ENCODE measurements around the gene DENND5A. TPM values are rescaled to one million over a fixed set of nuclear protein-coding genes. Genes with fewer than 3 reads are reported as not detected.
A peak's percentile ranks its signal among the peaks of the same experiment; 100 is the strongest.

DENND5A gene
- total RNA-seq, 1 experiment from 2014 or later: 37.7 TPM

DNA sequence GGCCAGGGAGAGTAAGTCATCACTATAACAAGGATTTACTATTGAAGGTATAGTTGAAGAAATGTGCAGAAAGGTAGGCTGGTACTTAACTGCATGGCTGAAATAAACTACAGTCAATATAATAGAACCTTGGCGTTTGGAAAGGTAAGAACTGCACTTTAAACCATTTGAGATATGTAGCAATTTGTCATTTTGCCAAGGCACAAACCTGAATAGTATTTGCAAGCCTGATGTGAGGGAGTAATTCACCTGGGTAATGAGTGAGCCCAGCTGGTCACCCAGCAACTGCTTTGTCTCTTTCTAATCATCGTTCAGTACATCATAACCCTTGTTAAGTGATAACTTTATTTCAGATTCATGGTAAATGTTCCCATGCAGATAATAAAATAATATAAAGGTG, 111.5 kb downstream of the DENND5A start:
- DNase-seq: no peak

DNA sequence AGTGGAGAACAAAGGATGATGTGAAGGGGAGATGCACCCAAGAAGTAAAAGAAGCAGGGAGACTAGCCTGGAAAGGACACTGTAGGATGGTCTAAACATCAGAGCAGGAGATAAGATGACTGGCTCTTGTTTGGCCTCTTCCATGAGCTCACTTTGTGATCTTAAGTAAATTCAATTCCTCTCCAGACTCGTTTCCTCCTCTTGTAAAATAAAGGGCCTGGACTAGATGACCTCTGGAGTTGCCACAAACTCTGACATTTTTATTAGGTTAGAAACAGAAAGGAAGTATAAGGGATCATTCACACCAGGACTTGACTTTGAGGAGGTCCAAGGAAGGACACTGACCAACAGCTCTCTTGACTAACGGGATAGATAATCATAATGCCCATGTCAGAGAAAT, 113.5 kb downstream of the DENND5A start:
- H3K9ac ChIP-seq (ENCODE audit: low read length): no peak overlapping the region
- H2AFZ ChIP-seq (ENCODE audit: low read length): no peak overlapping the region
- H3K9me2 ChIP-seq (replicated peaks; ENCODE audit: low read length): no peaks in the 10 kb centered on the region
- intact Hi-C loops (cut with micrococcal nuclease): no loop called here
- ATAC-seq (peak; percentile 49; the same call in 1 of the 2 replicates), DNase-seq (no peak)
- TF ChIP-seq EZH2 (IDR thresholded peaks at IDR 0.05; ENCODE audit: low read length, unreplicated experiment) (no peak), EZH2phosphoT487 (IDR thresholded peaks at IDR 0.05; ENCODE audit: borderline replicate concordance, low read length) (no peak)
- TF ChIP-seq, protein P1, sequence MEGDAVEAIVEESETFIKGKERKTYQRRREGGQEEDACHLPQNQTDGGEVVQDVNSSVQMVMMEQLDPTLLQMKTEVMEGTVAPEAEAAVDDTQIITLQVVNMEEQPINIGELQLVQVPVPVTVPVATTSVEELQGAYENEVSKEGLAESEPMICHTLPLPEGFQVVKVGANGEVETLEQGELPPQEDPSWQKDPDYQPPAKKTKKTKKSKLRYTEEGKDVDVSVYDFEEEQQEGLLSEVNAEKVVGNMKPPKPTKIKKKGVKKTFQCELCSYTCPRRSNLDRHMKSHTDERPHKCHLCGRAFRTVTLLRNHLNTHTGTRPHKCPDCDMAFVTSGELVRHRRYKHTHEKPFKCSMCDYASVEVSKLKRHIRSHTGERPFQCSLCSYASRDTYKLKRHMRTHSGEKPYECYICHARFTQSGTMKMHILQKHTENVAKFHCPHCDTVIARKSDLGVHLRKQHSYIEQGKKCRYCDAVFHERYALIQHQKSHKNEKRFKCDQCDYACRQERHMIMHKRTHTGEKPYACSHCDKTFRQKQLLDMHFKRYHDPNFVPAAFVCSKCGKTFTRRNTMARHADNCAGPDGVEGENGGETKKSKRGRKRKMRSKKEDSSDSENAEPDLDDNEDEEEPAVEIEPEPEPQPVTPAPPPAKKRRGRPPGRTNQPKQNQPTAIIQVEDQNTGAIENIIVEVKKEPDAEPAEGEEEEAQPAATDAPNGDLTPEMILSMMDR (conservative IDR thresholded peaks at IDR 0.05; ENCODE audit: low read depth, low read length): no peak
- H3K36me3 ChIP-seq (ENCODE audit: low read depth, low read length): peaks cover 13% of the 10 kb centered on the region; the same call in 1 of the 2 replicates
- no peak overlapping the region for H3K4me3 ChIP-seq (ENCODE audit: low read length)
- H3K79me2 ChIP-seq (ENCODE audit: low read length): no peaks in the 10 kb centered on the region
- H3K4me1 ChIP-seq (ENCODE audit: insufficient read depth, low read length): peaks cover 15% of the 10 kb centered on the region
- no peaks in the 10 kb centered on the region for H3K9me3 ChIP-seq (ENCODE audit: low read length)
- no peak overlapping the region for H3K4me2 ChIP-seq (ENCODE audit: low read length)
- H3F3A ChIP-seq (ENCODE audit: low read length, unreplicated experiment): no peaks in the 10 kb centered on the region
- H4K20me1 ChIP-seq (ENCODE audit: low read length): no peaks in the 10 kb centered on the region
- BruUV-seq (replicated peaks): no TSS peak
- H3K27ac ChIP-seq (ENCODE audit: low read length): no peak overlapping the region
- H3K27me3 ChIP-seq (ENCODE audit: low read length): no peaks in the 10 kb centered on the region
- POLR2A ChIA-PET (ENCODE audit: unreplicated experiment): no interaction called here
- CTCF ChIA-PET: no interaction called here

More for the DNA sequence above, 111.5 kb downstream of the DENND5A start:
- Histone ChIP-seq H3K9me2 (replicated peaks; ENCODE audit: low read length) (no peaks in the 10 kb centered on the region), H3K79me2 (ENCODE audit: low read length) (no peaks in the 10 kb centered on the region), H3F3A (ENCODE audit: low read length, unreplicated experiment) (no peaks in the 10 kb centered on the region), H3K9ac (ENCODE audit: low read length) (no peak overlapping the region), H3K36me3 (ENCODE audit: low read depth, low read length) (peaks cover 12% of the 10 kb centered on the region; the same call in 1 of the 2 replicates), H4K20me1 (ENCODE audit: low read length) (0 out of 2 replicates have a peak, but pooled peaks cover 1% of the 10 kb centered on the region), H3K9me3 (ENCODE audit: low read length) (no peaks in the 10 kb centered on the region), H3K4me3 (ENCODE audit: low read length) (no peak overlapping the region), H3K4me2 (ENCODE audit: low read length) (no peak overlapping the region), H2AFZ (ENCODE audit: low read length) (no peak overlapping the region), H3K27me3 (ENCODE audit: low read length) (no peaks in the 10 kb centered on the region), H3K27ac (ENCODE audit: low read length) (no peak overlapping the region), H3K4me1 (ENCODE audit: insufficient read depth, low read length) (peaks cover 17% of the 10 kb centered on the region)
- CTCF ChIA-PET: no interaction called here
- intact Hi-C loops (cut with micrococcal nuclease): no loop called here
- TF ChIP-seq, protein P1 (conservative IDR thresholded peaks at IDR 0.05; ENCODE audit: low read depth, low read length): no peak
- TF ChIP-seq EZH2phosphoT487 (IDR thresholded peaks at IDR 0.05; ENCODE audit: borderline replicate concordance, low read length) (no peak), EZH2 (IDR thresholded peaks at IDR 0.05; ENCODE audit: low read length, unreplicated experiment) (no peak)
- POLR2A ChIA-PET (ENCODE audit: unreplicated experiment): no interaction called here
- no peak for ATAC-seq
- no TSS peak for BruUV-seq (replicated peaks)

DNA sequence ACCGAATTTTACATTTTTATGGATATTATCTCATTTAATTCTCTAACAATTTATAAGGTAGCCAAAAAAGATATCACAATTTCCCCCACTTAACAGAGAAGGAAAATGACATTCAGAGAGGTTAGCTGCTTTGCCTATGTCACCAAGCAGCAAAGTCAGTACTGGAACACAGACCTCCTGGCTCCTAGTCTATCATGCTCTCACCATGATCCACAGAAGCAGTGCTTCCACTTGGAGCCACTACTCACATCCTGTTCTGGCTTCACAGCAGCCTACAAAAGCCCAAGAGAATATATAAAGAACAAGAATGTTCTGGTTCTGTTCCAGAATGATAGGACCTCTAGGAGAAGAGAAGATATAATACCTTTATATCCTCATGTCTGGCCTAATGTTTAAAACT, 114.2 kb downstream of the DENND5A start:
- Histone ChIP-seq H3K9ac (ENCODE audit: low read length) (no peak overlapping the region), H3K9me2 (replicated peaks; ENCODE audit: low read length) (no peaks in the 10 kb centered on the region), H3F3A (ENCODE audit: low read length, unreplicated experiment) (no peaks in the 10 kb centered on the region), H3K9me3 (ENCODE audit: low read length) (no peaks in the 10 kb centered on the region), H3K27ac (ENCODE audit: low read length) (peak overlapping the region; percentile 47), H4K20me1 (ENCODE audit: low read length) (no peaks in the 10 kb centered on the region), H3K4me1 (ENCODE audit: insufficient read depth, low read length) (peaks cover 15% of the 10 kb centered on the region), H3K79me2 (ENCODE audit: low read length) (no peaks in the 10 kb centered on the region), H3K4me2 (ENCODE audit: low read length) (no peak overlapping the region), H3K36me3 (ENCODE audit: low read depth, low read length) (peaks cover 19% of the 10 kb centered on the region; the same call in 1 of the 2 replicates), H3K27me3 (ENCODE audit: low read length) (no peaks in the 10 kb centered on the region), H2AFZ (ENCODE audit: low read length) (no peak overlapping the region), H3K4me3 (ENCODE audit: low read length) (no peak overlapping the region)
- intact Hi-C loops (cut with micrococcal nuclease): no loop called here
- TF ChIP-seq, protein P1 (conservative IDR thresholded peaks at IDR 0.05; ENCODE audit: low read depth, low read length): no peak
- TF ChIP-seq EZH2 (IDR thresholded peaks at IDR 0.05; ENCODE audit: low read length, unreplicated experiment): no peak
- TF ChIP-seq EZH2phosphoT487 (IDR thresholded peaks at IDR 0.05; ENCODE audit: borderline replicate concordance, low read length): no peak
- peak; percentile 45; the same call in 1 of the 2 replicates for ATAC-seq
- ChIA-PET POLR2A (ENCODE audit: unreplicated experiment) (no interaction called here), CTCF (no interaction called here)
- no peak for DNase-seq
- no TSS peak for BruUV-seq (replicated peaks)

Data from PC-3 (cell line).